Cardiac muscle cell (in vitro differentiated cells and primary cell): Measurements from ENCODE around the gene PIGN. TPM values are rescaled to one million over a fixed set of nuclear protein-coding genes. Genes with fewer than 3 reads are reported as not detected.

ENCODE experiments used
- DNase-seq, 2 donors: peaks; one replicate each; pipeline versions ENCODE4 v3.0.0 to v3.0.0-alpha.2; 2010 to 2017; ENCODE audit warnings: low read depth in 1 of 2, low spot score in 1 of 2
- H3K27ac ChIP-seq: fragments of 200-600 bp; sonication (generic); 2 replicates; pipeline ENCODE4 v1.5.1; 2016
- H3K27me3 ChIP-seq: fragments of 200-600 bp; sonication (generic); 2 replicates; pipeline ENCODE4 v1.6.0; 2016; ENCODE audit warnings: control low read depth
- H3K36me3 ChIP-seq: fragments of 200-600 bp; sonication (generic); 2 replicates; pipeline ENCODE4 v1.5.1; 2016; ENCODE audit warnings: control low read depth
- H3K4me1 ChIP-seq: fragments of 200-600 bp; sonication (generic); 2 replicates; pipeline ENCODE4 v1.8.1; 2017; ENCODE audit warnings: low read depth, mild to moderate bottlenecking, mixed run types
- H3K4me3 ChIP-seq: fragments of 200-600 bp; sonication (generic); 2 replicates; pipeline ENCODE4 v1.5.1; 2016; ENCODE audit warnings: mild to moderate bottlenecking
- H3K9me3 ChIP-seq: fragments of 200-600 bp; sonication (generic); 2 replicates; pipeline ENCODE4 v1.5.1; 2017; ENCODE audit warnings: low read depth, mild to moderate bottlenecking, control low read depth
- CTCF ChIP-seq: IDR thresholded peaks from 2 replicates; pipeline ENCODE4 v1.5.1; 2012; ENCODE audit warnings: low read depth, mild to moderate bottlenecking, low read length
- polyA plus RNA-seq: library from polyadenylated mRNA; unstranded; fragments of >200 nt; fragmentation: Nextera tagmentation; extraction: Ambion mirVana; gene quantifications from 2 replicates; pipeline ENCODE4 v1.2.1, GENCODE V29; 2016
- total RNA-seq: library from RNA; depleted of rRNA; stranded (reverse); fragments of >200 nt; gene quantifications from 2 replicates; pipeline ENCODE4 v1.2.3, GENCODE V29; 2016

PIGN gene
- total and polyA plus RNA-seq, 2 experiments from 2014 or later: 18.8 to 20.8 TPM

- no peaks in the 10 kb centered on the region for H3K4me1 ChIP-seq
- H3K9me3 ChIP-seq: no peaks in the 10 kb centered on the region
- no peaks in the 10 kb centered on the region for H3K27me3 ChIP-seq
- no peak overlapping the region for H3K4me3 ChIP-seq
- no peak for DNase-seq
- H3K36me3 ChIP-seq: peaks cover 2% of the 10 kb centered on the region
- no peak overlapping the region for H3K27ac ChIP-seq
- no peak for TF ChIP-seq CTCF
These were observed 122.5 kb downstream of the PIGN start for GRCh38 chr18:62064361-62064760.

- no peaks in the 10 kb centered on the region for H3K27me3 ChIP-seq
- no peaks in the 10 kb centered on the region for H3K4me1 ChIP-seq
- H3K27ac ChIP-seq: no peak overlapping the region
- no peak for TF ChIP-seq CTCF
- H3K4me3 ChIP-seq: no peak overlapping the region
- H3K36me3 ChIP-seq: peaks cover 2% of the 10 kb centered on the region
- H3K9me3 ChIP-seq: no peaks in the 10 kb centered on the region
- no peak for DNase-seq
These were observed 124.9 kb downstream of the PIGN start for GRCh38 chr18:62061821-62062478.

- no peak for TF ChIP-seq CTCF
- Histone ChIP-seq H3K27me3 (no peaks in the 10 kb centered on the region), H3K9me3 (no peaks in the 10 kb centered on the region), H3K27ac (no peak overlapping the region), H3K36me3 (peaks cover 2% of the 10 kb centered on the region), H3K4me1 (no peaks in the 10 kb centered on the region), H3K4me3 (no peak overlapping the region)
- DNase-seq: no peak
These were observed 126.0 kb downstream of the PIGN start for GRCh38 chr18:62060820-62061219.

GRCh38 chr18:62054929-62055498 is 131.8 kb downstream of the PIGN start:
- no peak for DNase-seq
- TF ChIP-seq CTCF: no peak
- Histone ChIP-seq H3K4me3 (no peak overlapping the region), H3K9me3 (no peaks in the 10 kb centered on the region), H3K27me3 (no peaks in the 10 kb centered on the region), H3K4me1 (no peaks in the 10 kb centered on the region), H3K36me3 (peaks cover 1% of the 10 kb centered on the region), H3K27ac (no peak overlapping the region)

GRCh38 chr18:62048279-62048678 is 138.6 kb downstream of the PIGN start:
- Histone ChIP-seq H3K9me3 (no peaks in the 10 kb centered on the region), H3K27me3 (no peaks in the 10 kb centered on the region), H3K27ac (no peak overlapping the region), H3K36me3 (no peaks in the 10 kb centered on the region), H3K4me3 (no peak overlapping the region), H3K4me1 (no peaks in the 10 kb centered on the region)
- TF ChIP-seq CTCF: no peak
- no peak for DNase-seq
